HEK293 (cell line): Measurements from ENCODE around the gene ROBO1.

Experiments used
- CTCF ChIP-seq: fragments of 450-650 bp; formaldehyde crosslinking; IDR thresholded peaks from 2 replicates; pipeline ENCODE4 v1.5.1; 2016; ENCODE audit warnings: missing biosample characterization, missing genetic modification characterization
- HOXD13 ChIP-seq: sonication (generic); formaldehyde crosslinking; IDR thresholded peaks from 2 replicates; pipeline ENCODE4 v1.8.0; 2022; ENCODE audit warnings: missing genetic modification reagents, borderline replicate concordance
- MEIS1 ChIP-seq: sonication (generic); formaldehyde crosslinking; IDR thresholded peaks from 2 replicates; pipeline ENCODE4 v1.8.1; 2022; ENCODE audit warnings: missing genetic modification reagents, mild to moderate bottlenecking, borderline replicate concordance
- ZNF114 ChIP-seq: fragments of 450-650 bp; formaldehyde crosslinking; IDR thresholded peaks from 2 replicates; pipeline ENCODE4 v1.5.0; 2017; ENCODE audit warnings: missing biosample characterization, missing genetic modification characterization
- ZNF394 ChIP-seq: fragments of 450-650 bp; formaldehyde crosslinking; IDR thresholded peaks from 2 replicates; pipeline ENCODE4 v1.5.1; 2016; ENCODE audit warnings: missing biosample characterization, missing genetic modification characterization, mild to moderate bottlenecking, moderate library complexity, borderline replicate concordance
- ZNF510 ChIP-seq: fragments of 450-650 bp; formaldehyde crosslinking; IDR thresholded peaks from 2 replicates; pipeline ENCODE4 v1.5.1; 2018; ENCODE audit warnings: mild to moderate bottlenecking, missing genetic modification characterization, missing biosample characterization; ENCODE audit not compliant: insufficient replicate concordance
- ZNF621 ChIP-seq: fragments of 450-650 bp; formaldehyde crosslinking; IDR thresholded peaks from 2 replicates; pipeline ENCODE4 v1.5.1; 2017; ENCODE audit warnings: missing biosample characterization, missing genetic modification characterization
- ZSCAN18 ChIP-seq: fragments of 450-650 bp; formaldehyde crosslinking; IDR thresholded peaks from 2 replicates; pipeline ENCODE4 v1.5.1; 2016; ENCODE audit warnings: missing biosample characterization, missing genetic modification characterization

- TF ChIP-seq ZSCAN18 (no peak), ZNF114 (tag by site-specific recombination) (no peak), ZNF510 (tag by site-specific recombination) (no peak), ZNF621 (tag by site-specific recombination) (no peak), CTCF (tag by site-specific recombination) (no peak), ZNF394 (no peak), MEIS1 (CRISPR knock-in tag) (no peak), HOXD13 (CRISPR knock-in tag) (no peak)
Observed at GRCh38 chr3:78963771-78964170, 804.0 kb downstream of the ROBO1 start.
